Measurements from ENCODE around the gene MAP3K10.

The MAP3K10 gene

DNA sequence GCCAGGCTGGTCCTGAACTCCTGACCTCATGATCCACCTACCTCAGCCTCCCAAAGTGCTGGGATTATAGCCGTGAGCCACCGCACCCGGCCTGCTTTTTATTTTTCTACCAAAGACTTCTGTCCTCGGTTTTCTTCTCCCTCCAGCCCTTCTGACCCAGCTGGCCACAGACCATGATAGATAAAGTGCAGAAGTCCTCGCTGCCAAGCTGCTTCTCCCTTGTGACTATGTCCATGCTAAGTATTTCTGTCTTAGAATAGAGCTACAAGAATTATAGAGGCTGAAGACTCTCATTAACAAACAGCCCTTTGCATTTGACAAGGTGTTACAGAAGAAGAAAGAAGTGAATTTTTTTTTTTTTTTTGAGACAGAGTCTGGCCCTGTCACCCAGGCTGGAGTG is 15.4 kb upstream of the MAP3K10 start:
- DNase-seq = no peak

DNA sequence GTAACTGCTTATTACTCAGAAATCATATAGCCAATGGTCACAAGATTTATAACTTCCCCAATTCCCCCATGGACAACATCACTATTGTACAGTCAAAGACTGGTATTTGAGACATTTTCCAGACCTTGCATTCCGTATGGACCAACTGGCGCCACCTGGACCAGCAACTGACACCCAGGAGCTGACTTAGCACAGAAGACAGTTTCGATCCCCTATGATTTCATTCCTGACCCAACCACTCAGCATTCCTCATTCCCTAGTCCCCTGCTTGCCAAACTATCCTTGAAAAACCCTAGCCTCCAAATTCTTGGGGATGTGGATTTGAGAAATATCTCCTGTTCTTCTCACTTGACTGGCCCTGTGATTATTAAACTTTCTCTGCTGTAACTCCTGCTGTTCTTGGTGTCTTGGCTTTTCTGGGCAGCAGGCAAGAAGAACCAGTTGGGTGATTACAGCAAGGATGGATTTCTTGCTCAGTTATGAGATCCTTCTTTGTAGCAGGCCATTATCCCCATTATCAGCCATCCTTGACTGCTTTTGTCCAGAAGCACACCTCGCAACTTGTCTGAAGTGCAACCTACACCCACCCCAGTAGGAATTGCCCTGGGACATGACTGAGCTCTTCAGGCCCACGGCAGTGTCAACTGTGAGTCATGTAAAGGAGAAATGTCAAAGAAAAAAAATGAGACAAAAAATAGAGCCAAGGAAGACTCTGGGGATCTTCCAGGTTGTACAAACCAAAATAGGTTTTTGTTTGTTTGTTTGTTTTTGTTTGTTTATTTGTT is 13.7 kb upstream of the MAP3K10 start:
- no peak for DNase-seq

DNA sequence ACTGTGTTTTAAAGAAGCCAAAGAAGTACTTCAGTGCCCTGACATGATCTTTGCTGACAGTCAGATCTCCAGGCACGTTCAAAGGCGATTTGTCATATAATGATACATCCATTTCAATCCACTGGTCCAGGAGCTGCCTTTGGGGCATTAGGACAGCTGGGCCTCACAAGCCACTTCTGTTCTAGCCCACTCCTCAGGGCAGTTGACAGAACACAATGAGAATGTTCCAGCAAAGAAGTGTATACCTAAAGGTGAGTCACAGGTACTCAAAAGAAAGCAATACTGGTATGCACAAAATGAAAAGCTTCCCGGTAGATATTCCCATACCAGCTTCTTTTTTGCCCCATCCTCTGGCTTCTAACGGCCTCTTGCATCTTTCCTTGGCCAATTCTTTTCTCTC is 12.5 kb upstream of the MAP3K10 start:
- no peak for DNase-seq

DNA sequence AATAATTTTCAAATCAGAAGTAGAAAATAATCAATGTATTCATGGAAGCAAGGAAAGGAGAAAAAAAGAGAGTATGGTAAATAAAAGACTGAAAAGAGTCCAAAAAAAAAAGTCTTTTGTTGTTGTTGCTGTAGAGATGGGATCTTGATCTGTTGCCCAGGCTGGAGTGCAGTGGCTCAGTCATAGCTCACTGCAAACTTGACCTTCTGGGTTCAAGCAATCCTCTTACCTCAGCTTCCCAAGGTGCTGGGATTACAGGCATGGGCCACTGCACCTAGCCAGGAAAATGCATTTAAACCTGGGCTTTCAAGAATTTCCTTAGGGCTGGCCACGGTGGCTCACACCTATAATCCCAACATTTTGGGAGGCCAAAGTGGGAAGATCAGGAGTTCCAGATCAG is 7.0 kb upstream of the MAP3K10 start:
- DNase-seq = no peak

DNA sequence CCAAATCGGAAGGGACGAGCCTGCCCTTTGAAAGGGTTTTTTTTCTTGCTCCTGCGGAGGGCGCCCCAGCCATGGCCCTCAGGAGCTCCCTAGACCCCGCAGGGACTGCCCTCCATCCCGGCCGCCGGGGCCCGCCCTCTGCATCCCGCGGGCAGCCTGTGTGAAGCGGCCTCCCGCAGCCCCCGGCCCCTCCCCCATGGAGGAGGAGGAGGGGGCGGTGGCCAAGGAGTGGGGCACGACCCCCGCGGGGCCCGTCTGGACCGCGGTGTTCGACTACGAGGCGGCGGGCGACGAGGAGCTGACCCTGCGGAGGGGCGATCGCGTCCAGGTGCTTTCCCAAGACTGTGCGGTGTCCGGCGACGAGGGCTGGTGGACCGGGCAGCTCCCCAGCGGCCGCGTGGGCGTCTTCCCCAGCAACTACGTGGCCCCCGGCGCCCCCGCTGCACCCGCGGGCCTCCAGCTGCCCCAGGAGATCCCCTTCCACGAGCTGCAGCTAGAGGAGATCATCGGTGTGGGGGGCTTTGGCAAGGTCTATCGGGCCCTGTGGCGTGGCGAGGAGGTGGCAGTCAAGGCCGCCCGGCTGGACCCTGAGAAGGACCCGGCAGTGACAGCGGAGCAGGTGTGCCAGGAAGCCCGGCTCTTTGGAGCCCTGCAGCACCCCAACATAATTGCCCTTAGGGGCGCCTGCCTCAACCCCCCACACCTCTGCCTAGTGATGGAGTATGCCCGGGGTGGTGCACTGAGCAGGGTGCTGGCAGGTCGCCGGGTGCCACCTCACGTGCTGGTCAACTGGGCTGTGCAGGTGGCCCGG is 815 bp downstream of the MAP3K10 start:
- DNase-seq = peak; percentile 54

DNA sequence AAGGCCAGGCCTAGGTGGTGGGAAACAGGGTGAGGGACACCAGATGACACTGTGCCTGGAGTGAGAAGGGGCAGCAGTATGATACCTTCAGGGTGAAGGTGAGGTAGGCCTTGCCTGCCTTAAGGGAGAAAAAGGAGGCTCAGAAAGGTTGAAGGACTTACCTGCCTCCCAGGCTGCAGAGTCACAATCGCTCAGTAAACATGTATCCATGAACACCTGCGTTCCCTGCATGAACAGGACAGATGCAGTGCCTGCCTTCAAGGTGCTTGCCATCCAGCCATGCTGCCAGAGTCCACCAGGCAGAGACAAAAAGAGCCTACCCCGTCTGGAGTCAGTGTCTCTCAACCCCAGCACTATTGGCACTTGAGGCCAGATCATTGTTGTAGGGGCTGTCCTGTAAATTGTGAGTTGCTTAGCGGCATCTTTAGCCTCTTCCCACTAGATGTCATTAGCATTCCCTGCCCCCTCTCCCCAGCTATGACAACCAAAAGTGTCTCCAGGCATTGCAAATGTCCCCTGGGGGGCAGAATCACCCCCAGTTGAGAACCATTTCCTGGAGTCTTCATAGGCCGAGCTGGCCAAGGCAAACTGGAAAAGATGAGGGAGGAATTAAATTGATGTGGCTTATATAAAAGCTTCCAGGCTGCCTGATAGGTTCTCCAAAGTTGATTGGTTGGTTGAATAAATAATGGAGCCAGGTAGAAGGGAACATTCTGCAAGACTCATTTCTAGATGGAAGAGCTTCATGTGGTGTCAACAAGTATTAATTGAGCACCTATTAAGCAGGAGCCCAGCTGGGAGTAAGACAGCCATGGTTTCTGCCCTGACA is 1.7 kb downstream of the MAP3K10 start:
- DNase-seq = no peak

DNA sequence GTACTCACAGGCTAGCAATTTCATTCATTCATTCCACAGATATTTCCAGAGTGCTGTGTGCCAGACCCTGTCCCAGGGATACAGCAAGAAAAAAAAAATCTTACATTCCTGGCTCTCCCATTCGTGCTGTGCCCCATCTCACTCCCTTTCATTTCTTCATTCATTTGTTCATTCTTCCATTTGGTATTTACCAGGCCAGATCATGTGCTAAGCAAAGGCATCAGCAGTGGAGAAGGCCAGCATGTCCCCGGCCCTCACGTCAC is 2.3 kb downstream of the MAP3K10 start:
- DNase-seq = no peak

DNA sequence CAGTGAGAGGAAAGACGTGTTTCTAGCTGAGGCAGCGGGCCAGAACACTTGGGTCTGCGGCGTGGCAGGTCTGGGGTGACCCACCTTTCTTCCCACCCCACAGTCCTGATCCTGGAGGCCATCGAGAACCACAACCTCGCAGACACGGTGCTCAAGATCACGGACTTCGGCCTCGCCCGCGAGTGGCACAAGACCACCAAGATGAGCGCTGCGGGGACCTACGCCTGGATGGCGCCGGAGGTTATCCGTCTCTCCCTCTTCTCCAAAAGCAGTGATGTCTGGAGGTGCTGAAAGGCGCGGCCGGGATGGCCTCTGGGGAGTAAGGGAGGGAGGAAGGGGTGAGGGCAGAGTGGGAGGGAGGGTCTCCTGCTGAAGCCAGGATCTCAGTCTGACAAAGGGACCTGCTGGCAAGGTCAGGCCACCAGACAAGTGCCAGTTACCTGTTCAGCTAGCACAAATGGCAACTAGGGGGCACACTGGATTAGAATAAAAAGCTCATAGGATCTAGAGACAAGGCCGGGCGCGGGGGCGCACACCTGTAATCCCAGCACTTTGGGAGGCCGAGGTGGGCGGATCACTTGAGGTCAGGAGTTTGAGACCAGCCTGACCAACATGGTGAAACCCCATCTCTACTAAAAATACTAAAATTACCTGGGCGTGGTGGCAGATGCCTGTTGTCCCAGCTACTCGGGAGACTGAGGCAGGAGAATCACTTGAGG is 7.2 kb downstream of the MAP3K10 start:
- no peak for DNase-seq

DNA sequence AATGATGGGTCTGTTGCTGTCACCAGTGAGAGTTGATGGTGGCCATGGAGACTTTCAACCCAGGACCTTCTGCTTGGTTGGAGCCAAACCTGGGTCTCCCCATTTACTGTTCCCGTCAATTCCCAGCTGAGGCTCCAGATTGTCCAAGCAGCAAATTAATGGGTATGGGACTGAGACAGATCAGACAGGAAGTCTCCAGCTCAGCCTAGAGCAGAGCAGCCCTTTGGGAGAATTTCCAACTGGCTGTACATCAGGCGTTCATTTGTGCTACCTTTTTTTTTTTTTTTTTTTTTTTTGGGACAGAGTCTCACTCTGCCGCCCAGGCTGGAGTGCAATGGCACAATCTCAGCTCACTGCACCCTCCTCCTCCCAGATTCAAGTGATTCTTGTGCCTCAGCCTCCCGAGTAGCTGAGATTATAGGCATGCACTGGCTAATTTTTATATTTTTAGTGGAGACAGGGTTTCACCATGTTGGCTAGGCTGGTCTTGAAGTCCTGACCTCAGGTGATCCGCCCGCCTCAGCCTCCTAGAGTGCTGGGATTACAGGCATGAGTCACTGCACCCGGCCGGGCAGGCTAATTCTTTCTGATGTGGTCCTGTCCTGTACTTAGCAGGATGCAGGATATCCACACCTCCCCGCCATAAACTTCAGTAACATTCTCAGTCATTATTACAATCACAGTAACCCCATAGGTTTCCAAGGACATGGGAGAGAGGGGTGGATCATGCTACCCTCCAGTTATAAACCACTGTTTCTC is 9.3 kb downstream of the MAP3K10 start:
- no peak for DNase-seq

DNA sequence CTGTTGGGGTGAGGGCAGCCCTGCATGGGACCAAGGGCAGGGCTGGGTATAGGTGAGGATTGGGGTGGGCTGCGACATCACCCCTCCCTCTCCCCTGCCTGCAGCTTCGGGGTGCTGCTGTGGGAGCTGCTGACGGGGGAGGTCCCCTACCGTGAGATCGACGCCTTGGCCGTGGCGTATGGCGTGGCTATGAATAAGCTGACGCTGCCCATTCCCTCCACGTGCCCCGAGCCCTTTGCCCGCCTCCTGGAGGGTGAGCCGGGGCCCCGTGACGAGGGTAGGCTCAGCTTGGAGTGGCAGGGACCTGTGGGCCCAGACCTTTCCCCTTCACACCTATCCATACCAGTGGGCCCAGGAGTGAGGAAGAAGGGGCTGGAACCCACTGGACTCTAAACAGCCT is 13.2 kb downstream of the MAP3K10 start:
- no peak for DNase-seq

DNA sequence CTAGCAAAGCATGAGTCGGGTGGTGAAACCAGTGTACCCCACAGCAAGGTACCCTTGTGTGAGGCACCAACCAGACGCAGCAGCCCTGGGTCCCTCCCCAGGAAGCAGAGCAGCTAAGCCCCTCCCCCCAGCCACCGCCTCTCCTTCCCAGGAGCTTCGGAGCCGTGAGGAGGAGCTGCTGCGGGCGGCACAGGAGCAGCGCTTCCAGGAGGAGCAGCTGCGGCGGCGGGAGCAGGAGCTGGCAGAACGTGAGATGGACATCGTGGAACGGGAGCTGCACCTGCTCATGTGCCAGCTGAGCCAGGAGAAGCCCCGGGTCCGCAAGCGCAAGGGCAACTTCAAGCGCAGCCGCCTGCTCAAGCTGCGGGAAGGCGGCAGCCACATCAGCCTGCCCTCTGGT is 14.5 kb downstream of the MAP3K10 start:
- DNase-seq = no peak

DNA sequence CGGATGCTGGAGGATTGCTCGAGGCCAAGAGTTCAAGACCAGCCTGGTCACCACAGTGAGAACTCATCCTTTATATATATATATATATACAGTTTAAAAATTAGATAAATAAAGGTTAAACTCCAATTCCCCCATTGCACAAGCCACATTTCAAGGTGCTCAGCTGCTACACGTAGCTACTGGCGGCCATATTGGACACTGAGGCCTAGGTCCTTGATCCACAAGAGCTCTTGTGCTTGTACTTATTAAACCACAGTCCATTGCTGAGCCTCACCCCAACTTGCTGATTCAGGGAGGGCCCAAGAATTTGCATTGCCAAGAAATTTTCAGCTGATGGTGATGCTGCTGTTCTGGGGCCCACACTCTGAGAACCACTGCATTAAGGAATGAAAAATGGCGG is 17.4 kb downstream of the MAP3K10 start:
- DNase-seq = no peak

DNA sequence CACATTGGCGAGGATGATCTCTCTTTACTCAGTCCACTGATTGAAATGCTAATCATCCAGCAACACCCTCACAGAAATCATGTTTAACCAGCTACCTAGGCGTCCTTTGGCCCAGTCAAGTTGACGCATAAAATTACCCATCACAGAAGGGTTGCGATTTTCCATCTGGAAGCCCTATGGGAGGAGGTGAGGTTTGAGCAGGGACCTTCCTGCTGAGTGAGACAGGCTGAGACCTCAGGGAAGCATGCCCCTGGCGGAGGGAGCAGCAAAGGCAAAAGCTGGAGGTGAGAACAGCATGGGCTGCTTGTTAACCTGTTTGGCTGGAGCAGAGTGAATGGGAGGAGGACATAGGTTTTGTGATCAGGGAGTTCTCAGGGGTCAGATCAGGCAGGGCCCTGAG is 19.7 kb downstream of the MAP3K10 start:
- DNase-seq = no peak

DNA sequence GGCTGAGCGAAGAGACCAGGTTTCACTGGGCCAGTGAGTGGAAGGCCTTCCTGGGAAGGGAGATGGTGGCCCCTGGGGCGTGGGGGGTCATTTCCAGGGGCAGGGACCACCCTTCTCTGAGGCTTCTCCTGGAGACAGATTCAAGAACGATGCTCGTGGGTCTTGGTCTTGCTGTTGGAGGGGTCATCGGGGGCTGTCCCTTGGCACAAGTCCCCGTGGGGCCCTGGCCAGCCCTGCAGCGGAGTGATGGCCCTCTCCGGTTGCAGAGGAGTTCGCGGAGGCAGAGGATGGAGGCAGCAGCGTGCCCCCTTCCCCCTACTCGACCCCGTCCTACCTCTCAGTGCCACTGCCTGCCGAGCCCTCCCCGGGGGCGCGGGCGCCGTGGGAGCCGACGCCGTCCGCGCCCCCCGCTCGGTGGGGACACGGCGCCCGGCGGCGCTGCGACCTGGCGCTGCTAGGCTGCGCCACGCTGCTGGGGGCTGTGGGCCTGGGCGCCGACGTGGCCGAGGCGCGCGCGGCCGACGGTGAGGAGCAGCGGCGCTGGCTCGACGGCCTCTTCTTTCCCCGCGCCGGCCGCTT is 22.1 kb downstream of the MAP3K10 start:
- DNase-seq = no peak

DNA sequence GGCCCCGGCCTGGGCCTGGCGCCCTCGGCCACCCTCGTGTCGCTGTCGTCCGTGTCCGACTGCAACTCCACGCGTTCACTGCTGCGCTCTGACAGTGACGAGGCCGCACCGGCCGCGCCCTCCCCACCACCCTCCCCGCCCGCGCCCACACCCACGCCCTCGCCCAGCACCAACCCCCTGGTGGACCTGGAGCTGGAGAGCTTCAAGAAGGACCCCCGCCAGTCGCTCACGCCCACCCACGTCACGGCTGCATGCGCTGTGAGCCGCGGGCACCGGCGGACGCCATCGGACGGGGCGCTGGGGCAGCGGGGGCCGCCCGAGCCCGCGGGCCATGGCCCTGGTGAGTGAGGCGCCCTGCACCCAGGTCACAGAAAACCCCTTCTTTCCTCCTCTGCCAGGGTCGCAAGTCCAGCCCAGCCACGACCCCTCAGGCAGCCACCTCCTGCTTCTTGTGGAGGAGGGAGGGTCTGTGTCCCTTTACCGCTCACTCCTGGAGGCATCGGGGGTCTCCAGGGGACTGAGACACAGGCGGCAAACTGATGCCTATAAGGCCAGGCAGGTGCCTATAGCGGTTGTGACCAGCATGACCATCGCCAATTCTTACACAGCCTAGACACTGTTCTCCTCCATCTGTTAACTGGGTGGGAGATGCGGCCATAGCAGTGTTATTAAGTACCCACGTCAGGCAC is 22.8 kb downstream of the MAP3K10 start:
- DNase-seq = no peak

DNA sequence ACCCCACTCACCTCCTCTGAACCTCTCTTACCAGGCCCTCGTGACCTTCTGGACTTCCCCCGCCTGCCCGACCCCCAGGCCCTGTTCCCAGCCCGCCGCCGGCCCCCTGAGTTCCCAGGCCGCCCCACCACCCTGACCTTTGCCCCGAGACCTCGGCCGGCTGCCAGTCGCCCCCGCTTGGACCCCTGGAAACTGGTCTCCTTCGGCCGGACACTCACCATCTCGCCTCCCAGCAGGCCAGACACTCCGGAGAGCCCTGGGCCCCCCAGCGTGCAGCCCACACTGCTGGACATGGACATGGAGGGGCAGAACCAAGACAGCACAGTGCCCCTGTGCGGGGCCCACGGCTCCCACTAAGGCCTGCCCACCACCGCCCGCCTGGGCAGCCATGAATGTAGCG is 23.7 kb downstream of the MAP3K10 start:
- DNase-seq = no peak

DNA sequence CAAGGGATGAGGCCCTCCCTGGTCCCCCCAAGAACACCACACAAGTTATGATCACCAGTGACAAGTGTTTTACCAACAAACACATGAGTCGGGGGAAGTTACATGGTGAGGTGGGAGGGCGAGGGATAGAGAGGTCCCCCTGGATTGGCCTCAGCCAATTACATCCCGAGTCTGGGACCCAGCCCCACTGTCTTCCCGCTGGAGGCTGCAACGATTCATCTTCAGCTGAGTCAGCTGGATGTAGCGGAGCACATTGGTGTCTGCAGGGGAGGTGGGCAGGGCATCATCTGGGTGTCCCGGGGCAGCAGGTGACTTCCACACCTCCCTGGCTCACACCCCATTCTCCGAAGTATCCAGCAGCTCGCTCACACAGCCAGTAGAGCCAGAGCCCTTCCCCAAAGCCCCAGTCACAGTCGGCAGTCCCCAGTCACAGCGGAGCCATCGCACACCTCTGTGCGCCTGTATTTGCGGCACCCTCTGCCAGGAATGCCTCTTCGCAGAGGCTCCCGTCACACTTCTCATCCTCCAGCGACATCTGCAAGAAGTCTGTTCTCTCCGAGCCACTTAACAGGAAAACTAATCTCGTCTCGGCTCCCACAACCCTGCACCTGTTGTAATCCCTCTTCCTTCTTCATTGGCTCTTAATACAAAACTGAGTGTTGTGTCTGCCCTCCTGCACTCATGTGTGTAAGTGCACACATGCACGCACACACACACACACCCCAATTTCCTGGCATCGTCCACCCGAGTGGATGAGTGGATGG is 25.0 kb downstream of the MAP3K10 start:
- DNase-seq = no peak

DNA sequence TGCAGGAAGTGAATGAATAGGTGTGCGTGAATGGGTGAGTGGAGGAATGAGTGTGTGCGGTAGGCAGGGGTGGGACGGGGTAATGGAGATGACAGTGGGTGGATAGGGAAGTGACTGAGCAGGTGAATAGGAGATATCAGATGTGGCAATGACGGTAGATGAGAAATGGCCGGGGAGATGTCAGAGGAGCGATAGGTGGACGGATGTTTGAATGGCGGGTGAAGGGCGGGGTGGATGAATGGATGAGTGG is 25.5 kb downstream of the MAP3K10 start:
- no peak for DNase-seq

DNA sequence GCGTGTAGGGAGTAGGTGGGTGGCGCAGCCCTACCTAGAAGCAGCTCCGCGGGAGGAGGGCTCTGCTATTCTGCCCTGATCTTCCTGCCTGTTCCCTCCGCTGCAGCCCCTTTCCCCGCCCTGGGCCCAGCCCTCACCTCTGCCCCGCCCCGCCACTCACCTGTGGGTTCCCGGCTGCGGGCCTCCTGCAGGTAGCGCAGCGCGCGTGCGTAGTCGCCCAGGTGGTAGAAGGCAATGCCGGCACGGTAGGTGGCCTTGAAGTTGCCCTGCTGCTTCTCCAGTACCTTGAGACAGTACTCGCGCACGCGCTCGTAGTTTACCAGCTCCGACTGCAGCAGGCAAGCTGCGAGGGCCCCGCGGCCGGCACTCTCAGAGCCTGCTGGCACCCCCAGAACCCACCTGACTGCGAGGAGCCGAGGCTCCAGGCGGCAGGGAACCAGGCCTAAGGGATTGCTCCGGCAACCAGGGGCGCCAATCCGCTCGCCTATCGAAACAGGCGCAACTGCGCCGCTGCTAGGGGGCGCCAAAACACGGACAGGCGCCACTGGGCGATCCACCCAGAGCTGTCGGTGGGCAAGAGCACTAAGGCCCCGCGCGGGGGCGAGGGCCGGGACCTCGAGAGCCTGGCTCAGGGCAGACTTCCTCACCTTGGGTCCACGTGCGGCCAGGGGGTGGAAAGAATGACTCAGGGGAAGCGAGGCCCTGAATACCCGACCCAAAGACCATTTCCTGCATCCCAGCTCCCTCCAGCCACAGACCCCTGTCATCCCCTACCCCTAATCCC is 26.0 kb downstream of the MAP3K10 start:
- no peak for DNase-seq

Measured in right forelimb (tissue), 1 donor.